ENCODE results near the gene LBHD1.
A peak's percentile ranks its signal among the peaks of the same experiment; 100 is the strongest.
"Not testable (repeated sequence)": the region's sequence is repeated elsewhere in the genome, so short reads cannot be mapped to it uniquely, and the experiment has no call there.

The LBHD1 gene

DNA sequence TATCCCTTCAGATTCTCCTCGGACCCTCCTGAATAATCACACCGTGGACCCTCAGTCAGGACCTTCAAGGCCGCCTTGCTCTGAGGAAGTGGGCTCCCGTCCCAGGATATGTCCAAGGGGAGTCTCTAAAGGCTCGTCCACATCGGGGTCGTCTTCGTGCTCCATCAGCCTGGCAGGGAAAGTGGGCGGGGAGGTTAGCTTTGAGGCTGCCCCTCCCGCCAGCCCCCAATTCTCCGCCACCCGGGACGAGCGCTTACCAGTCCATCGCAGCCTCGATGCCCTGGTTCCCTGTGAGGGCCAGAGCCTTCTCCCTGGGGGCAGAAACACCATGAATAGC, 6.3 kb upstream of the LBHD1 start:
- TF ChIP-seq CTCF (IDR thresholded peaks at IDR 0.05; ENCODE audit: unreplicated experiment in 3 of 3) = no peak
- H3K36me3 Mint-ChIP-seq (ENCODE audit: low read depth) = peaks cover 27% of the 10 kb centered on the region
- peak overlapping the region; percentile 90 to 94 (median 92) for H3K4me3 Mint-ChIP-seq
- no peaks in the 10 kb centered on the region for H3K27me3 Mint-ChIP-seq (ENCODE audit: low read depth)
- H3K9me3 Mint-ChIP-seq = no peaks in the 10 kb centered on the region
- peak overlapping the region; percentile 98 to 99 (median 98) for H3K27ac Mint-ChIP-seq
- peaks cover 30% of the 10 kb centered on the region for H3K4me1 Mint-ChIP-seq

- Mint-ChIP-seq H3K27ac (peak overlapping the region in 2 of 3 experiments; percentile 9 to 32), H3K4me3 (peak overlapping the region; percentile 90 to 94 (median 92)), H3K9me3 (no peaks in the 10 kb centered on the region), H3K4me1 (peaks cover 30% of the 10 kb centered on the region), H3K27me3 (ENCODE audit: low read depth) (no peaks in the 10 kb centered on the region), H3K36me3 (ENCODE audit: low read depth) (peaks cover 30% of the 10 kb centered on the region)
- TF ChIP-seq CTCF (IDR thresholded peaks at IDR 0.05; ENCODE audit: unreplicated experiment in 3 of 3) = no peak
Observed at GRCh38 chr11:62677714-62678113, 5.6 kb upstream of the LBHD1 start.

- H3K4me1 Mint-ChIP-seq = peaks cover 33% of the 10 kb centered on the region
- TF ChIP-seq CTCF (IDR thresholded peaks at IDR 0.05; ENCODE audit: unreplicated experiment in 3 of 3) = no peak
- peaks cover 30% of the 10 kb centered on the region for H3K36me3 Mint-ChIP-seq (ENCODE audit: low read depth)
Observed at GRCh38 chr11:62677156-62677555, 5.1 kb upstream of the LBHD1 start.

DNA sequence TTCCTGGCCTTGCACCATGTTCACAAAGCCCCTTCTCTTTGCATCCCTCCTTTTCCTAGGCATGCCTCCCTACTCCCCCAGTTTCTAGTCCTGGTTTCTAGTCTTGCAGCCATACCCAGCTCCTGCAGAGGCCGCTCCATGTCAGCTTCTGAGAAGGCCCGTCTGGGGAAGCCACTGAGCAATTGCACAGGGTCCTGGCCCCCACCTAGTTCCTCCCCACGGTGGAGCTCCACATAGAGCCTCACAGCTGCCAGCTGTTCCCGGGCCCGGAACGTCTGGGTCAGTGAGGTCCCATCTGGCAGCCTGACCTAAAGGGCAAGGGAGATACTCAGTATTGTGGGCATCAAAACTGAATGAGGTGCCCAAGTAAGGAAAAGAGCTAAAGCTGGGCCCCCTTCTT, 4.6 kb upstream of the LBHD1 start:
- no peaks in the 10 kb centered on the region for H3K27me3 Mint-ChIP-seq (ENCODE audit: low read depth)

More at GRCh38 chr11:62677156-62677555, 5.1 kb upstream of the LBHD1 start:
- H3K4me3 Mint-ChIP-seq = peak overlapping the region; percentile 90 to 94 (median 92)
- H3K27ac Mint-ChIP-seq = peak overlapping the region in 2 of 3 experiments; percentile 33 to 53
- no peaks in the 10 kb centered on the region for H3K27me3 Mint-ChIP-seq (ENCODE audit: low read depth)
- no peaks in the 10 kb centered on the region for H3K9me3 Mint-ChIP-seq

GRCh38 chr11:62675415-62675814, 3.3 kb upstream of the LBHD1 start:
- not testable (repeated sequence) for H3K27me3 Mint-ChIP-seq (ENCODE audit: low read depth); H3K27ac Mint-ChIP-seq; H3K9me3 Mint-ChIP-seq
- peaks cover 34% of the 10 kb centered on the region for H3K36me3 Mint-ChIP-seq (ENCODE audit: low read depth)
- peak overlapping the region; percentile 20 to 71 (median 69) for H3K4me3 Mint-ChIP-seq
- H3K4me1 Mint-ChIP-seq = peaks cover 40% of the 10 kb centered on the region

More for the DNA sequence above, 4.6 kb upstream of the LBHD1 start:
- Mint-ChIP-seq H3K4me3 (peak overlapping the region; percentile 90 to 94 (median 92)), H3K4me1 (peaks cover 37% of the 10 kb centered on the region), H3K36me3 (ENCODE audit: low read depth) (peaks cover 30% of the 10 kb centered on the region), H3K27ac (peak overlapping the region in 2 of 3 experiments; percentile 33 to 53), H3K9me3 (no peaks in the 10 kb centered on the region)
- TF ChIP-seq CTCF (IDR thresholded peaks at IDR 0.05; ENCODE audit: unreplicated experiment in 3 of 3) = no peak

GRCh38 chr11:62673196-62673525, 1.1 kb upstream of the LBHD1 start:
- no peak for TF ChIP-seq CTCF (IDR thresholded peaks at IDR 0.05; ENCODE audit: unreplicated experiment in 3 of 3)
- H3K4me1 Mint-ChIP-seq = peaks cover 36% of the 10 kb centered on the region
- peak overlapping the region; percentile 98 to 100 (median 100) for H3K4me3 Mint-ChIP-seq
- no peaks in the 10 kb centered on the region for H3K9me3 Mint-ChIP-seq
- H3K36me3 Mint-ChIP-seq (ENCODE audit: low read depth) = peaks cover 38% of the 10 kb centered on the region
- H3K27ac Mint-ChIP-seq = peak overlapping the region in 1 of 3 experiments; percentile 99
- H3K27me3 Mint-ChIP-seq (ENCODE audit: low read depth) = no peaks in the 10 kb centered on the region

Measured in nephron (organoid).